OCI-LY1 (cell line): ENCODE results near the gene SIK1.
"Not testable (repeated sequence)": the region's sequence is repeated elsewhere in the genome, so short reads cannot be mapped to it uniquely, and the experiment has no call there.

Experiments
- EZH2 ChIP-seq: fragments of 200-600 bp; sonication (generic), shearing (Covaris generic); IDR thresholded peaks from 2 replicates; pipeline ENCODE4 v1.8.0; 2017; ENCODE audit warnings: borderline replicate concordance, mixed run types, mild to moderate bottlenecking, antibody characterized with exemption, low read length, moderate library complexity, mixed read lengths
- TF ChIP-seq, protein P1 (sequence below): fragments of 200-600 bp; sonication (generic), shearing (Covaris generic); IDR thresholded peaks from 2 replicates; pipeline ENCODE4 v1.5.1; 2017; ENCODE audit warnings: mild to moderate bottlenecking, antibody characterized with exemption, low read length, moderate library complexity, mixed read lengths

DNA sequence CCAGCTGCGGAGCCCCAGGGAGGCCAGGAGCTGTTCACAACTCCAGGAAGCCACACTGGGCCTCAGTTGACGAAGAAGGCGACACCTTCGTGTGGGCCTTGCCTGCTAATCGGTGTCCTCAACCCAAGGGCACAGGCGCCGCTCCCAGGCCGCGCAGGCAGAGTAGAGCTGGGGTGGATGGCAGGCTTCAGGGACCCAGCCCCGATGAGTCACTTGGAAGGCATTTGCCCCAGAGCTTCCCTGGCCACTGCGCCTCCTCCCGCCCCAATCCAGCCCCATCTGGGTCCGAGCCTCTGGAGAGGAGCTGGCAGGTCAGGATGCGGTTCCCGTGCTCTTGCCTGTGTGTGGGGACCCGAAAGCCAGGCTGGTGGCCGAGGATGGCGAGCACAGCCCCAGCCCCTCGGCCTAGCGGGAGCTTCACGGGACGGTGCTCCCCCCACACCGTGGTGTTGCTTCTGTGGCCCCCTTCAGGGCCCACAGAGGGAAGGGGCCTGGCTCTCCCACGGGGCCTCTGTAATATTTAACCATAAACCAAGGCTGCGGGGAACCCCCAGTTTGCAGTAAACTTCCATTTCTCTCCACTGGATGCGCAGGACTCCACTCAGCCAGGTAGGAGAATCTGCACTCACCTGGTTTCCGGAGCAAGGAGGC lies 30.0 kb downstream of the SIK1 start:
- not testable (repeated sequence) for TF ChIP-seq EZH2
- TF ChIP-seq, protein P1, sequence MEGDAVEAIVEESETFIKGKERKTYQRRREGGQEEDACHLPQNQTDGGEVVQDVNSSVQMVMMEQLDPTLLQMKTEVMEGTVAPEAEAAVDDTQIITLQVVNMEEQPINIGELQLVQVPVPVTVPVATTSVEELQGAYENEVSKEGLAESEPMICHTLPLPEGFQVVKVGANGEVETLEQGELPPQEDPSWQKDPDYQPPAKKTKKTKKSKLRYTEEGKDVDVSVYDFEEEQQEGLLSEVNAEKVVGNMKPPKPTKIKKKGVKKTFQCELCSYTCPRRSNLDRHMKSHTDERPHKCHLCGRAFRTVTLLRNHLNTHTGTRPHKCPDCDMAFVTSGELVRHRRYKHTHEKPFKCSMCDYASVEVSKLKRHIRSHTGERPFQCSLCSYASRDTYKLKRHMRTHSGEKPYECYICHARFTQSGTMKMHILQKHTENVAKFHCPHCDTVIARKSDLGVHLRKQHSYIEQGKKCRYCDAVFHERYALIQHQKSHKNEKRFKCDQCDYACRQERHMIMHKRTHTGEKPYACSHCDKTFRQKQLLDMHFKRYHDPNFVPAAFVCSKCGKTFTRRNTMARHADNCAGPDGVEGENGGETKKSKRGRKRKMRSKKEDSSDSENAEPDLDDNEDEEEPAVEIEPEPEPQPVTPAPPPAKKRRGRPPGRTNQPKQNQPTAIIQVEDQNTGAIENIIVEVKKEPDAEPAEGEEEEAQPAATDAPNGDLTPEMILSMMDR: not testable (repeated sequence)
